Smooth muscle cell (in vitro differentiated cells): ENCODE results near the gene BRICD5. TPM values are rescaled to one million over a fixed set of nuclear protein-coding genes. Genes with fewer than 3 reads are reported as not detected.
A peak's percentile ranks its signal among the peaks of the same experiment; 100 is the strongest.

Source experiments
- DNase-seq: peaks from one replicate; lab custom pipeline; 2025; ENCODE audit not compliant: unreplicated experiment; lab: John Stamatoyannopoulos, UW
- H2AFZ ChIP-seq: fragments of 200-600 bp; sonication (generic); 2 replicates; pipeline ENCODE4 v1.6.0; 2016; ENCODE audit warnings: antibody characterized with exemption, low read depth, mild to moderate bottlenecking
- H3F3A ChIP-seq: fragments of 200-600 bp; sonication (generic); 2 replicates; pipeline ENCODE4 v1.6.0; 2017; ENCODE audit warnings: antibody characterized with exemption, low read depth
- H3K27ac ChIP-seq: fragments of 200-600 bp; sonication (generic); 2 replicates; pipeline ENCODE4 v1.5.1; 2016; ENCODE audit warnings: low read depth, mild to moderate bottlenecking
- H3K27me3 ChIP-seq: fragments of 200-600 bp; sonication (generic); 2 replicates; pipeline ENCODE4 v1.6.1; 2016; ENCODE audit warnings: low read depth, mild to moderate bottlenecking
- H3K36me3 ChIP-seq: fragments of 200-600 bp; sonication (generic); 2 replicates; pipeline ENCODE4 v1.5.1; 2016; ENCODE audit warnings: low read depth
- H3K4me1 ChIP-seq: fragments of 200-600 bp; sonication (generic); 2 replicates; pipeline ENCODE4 v1.5.1; 2016; ENCODE audit warnings: low read depth
- H3K4me2 ChIP-seq: fragments of 200-600 bp; sonication (generic); 2 replicates; pipeline ENCODE4 v1.6.0; 2016; ENCODE audit warnings: mild to moderate bottlenecking
- H3K4me3 ChIP-seq: fragments of 200-600 bp; sonication (generic); 2 replicates; pipeline ENCODE4 v1.5.1; 2016; ENCODE audit warnings: mild to moderate bottlenecking
- H3K79me2 ChIP-seq: fragments of 200-600 bp; sonication (generic); 2 replicates; pipeline ENCODE4 v1.6.0; 2016; ENCODE audit warnings: low read depth, mild to moderate bottlenecking
- H3K9ac ChIP-seq: fragments of 200-600 bp; sonication (generic); 2 replicates; pipeline ENCODE4 v1.6.0; 2016; ENCODE audit warnings: low read depth
- H3K9me3 ChIP-seq: fragments of 200-600 bp; sonication (generic); replicated peaks from 2 replicates; pipeline ENCODE4 v1.5.1; 2016; ENCODE audit warnings: low read depth
- H4K20me1 ChIP-seq: fragments of 200-600 bp; sonication (generic); 2 replicates; pipeline ENCODE4 v1.6.0; 2016; ENCODE audit warnings: low read depth
- WGBS: methylation state at CpG from one replicate; pipeline ENCODE4 v1.1.7; 2016; ENCODE audit warnings: low lambda C conversion rate; 5-methylcytosine and 5-hydroxymethylcytosine counted together
- polyA plus RNA-seq: library from polyadenylated mRNA; unstranded; fragments of >200 nt; fragmentation: Nextera tagmentation; extraction: Ambion mirVana; gene quantifications from 2 replicates; pipeline ENCODE4 v1.2.1, GENCODE V29; 2016
- total RNA-seq: library from RNA; depleted of rRNA; stranded (reverse); fragments of >200 nt; gene quantifications from 2 replicates; pipeline ENCODE4 v1.2.3, GENCODE V29; 2014
- TF ChIP-seq, protein P1 (sequence below): fragments of 200-600 bp; sonication (generic); IDR thresholded peaks from 2 replicates; pipeline ENCODE4 v1.5.1; 2017; ENCODE audit warnings: borderline replicate concordance, mild to moderate bottlenecking, antibody characterized with exemption; ENCODE audit not compliant: insufficient read depth, poor library complexity, severe bottlenecking

Gene BRICD5
- total and polyA plus RNA-seq, 2 experiments from 2014 or later, result 2.0 to 4.7 TPM

DNA sequence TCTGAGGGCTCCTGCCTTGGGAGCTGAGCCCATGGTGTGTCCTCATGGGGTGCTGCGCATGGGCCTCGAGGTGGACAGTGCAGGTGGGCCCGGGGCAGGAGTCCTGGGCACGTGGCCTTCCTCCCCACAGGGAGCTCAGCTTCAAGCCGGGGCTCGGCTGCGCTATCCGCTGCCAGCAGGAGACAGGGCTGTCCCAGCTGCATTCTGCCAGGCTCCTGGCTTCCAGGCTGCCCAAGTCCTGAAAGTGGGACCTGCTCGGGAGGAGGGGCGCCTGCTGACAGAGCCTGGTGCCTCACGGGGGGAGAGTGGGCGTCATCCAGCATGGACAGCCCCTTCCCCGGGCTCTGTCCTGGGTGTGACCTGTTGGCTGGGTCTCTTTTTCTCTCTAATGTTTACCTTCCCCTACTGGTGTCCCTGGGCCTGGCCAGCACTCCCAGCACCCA is 48.0 kb downstream of the BRICD5 start:
- no peaks in the 10 kb centered on the region for H3F3A ChIP-seq
- peaks cover 82% of the 10 kb centered on the region for H4K20me1 ChIP-seq
- H3K4me2 ChIP-seq, result no peak overlapping the region
- TF ChIP-seq, protein P1, sequence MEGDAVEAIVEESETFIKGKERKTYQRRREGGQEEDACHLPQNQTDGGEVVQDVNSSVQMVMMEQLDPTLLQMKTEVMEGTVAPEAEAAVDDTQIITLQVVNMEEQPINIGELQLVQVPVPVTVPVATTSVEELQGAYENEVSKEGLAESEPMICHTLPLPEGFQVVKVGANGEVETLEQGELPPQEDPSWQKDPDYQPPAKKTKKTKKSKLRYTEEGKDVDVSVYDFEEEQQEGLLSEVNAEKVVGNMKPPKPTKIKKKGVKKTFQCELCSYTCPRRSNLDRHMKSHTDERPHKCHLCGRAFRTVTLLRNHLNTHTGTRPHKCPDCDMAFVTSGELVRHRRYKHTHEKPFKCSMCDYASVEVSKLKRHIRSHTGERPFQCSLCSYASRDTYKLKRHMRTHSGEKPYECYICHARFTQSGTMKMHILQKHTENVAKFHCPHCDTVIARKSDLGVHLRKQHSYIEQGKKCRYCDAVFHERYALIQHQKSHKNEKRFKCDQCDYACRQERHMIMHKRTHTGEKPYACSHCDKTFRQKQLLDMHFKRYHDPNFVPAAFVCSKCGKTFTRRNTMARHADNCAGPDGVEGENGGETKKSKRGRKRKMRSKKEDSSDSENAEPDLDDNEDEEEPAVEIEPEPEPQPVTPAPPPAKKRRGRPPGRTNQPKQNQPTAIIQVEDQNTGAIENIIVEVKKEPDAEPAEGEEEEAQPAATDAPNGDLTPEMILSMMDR, result no peak
- H2AFZ ChIP-seq, result no peak overlapping the region
- peaks cover 70% of the 10 kb centered on the region for H3K79me2 ChIP-seq
- WGBS, result 95% methylated on average over 13 of the region's 13 CpGs
- H3K4me1 ChIP-seq, result peaks cover 4% of the 10 kb centered on the region
- no peaks in the 10 kb centered on the region for H3K27me3 ChIP-seq
- no peak for DNase-seq
- no peak overlapping the region for H3K4me3 ChIP-seq
- H3K27ac ChIP-seq, result peak overlapping the region; percentile 69
- no peaks in the 10 kb centered on the region for H3K9me3 ChIP-seq
- no peaks in the 10 kb centered on the region for H3K36me3 ChIP-seq
- no peak overlapping the region for H3K9ac ChIP-seq

DNA sequence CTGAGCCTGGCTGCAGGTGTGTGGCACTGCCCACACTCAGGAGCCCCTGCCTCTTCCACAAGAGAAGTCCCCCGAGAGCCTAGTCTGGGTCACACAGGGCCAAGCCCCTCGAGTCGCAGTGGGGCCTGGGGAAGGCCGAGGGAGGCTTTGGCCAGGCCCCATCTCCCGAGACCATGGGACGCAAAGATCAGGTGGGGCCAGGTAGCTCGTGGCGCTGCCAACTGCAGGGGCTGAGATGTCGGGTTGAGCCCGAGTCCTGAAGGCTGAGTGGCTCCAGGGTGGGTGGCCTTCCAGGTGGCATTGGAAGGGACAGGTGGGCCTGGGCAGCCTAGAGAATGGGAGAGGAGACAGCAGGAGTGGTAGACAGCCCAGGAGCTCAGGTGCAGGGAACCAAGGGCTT is 48.8 kb downstream of the BRICD5 start:
- no peaks in the 10 kb centered on the region for H3K36me3 ChIP-seq
- no peak for DNase-seq
- H3K27me3 ChIP-seq, result no peaks in the 10 kb centered on the region
- 95% methylated on average over 10 of the region's 10 CpGs for WGBS
- H3K9me3 ChIP-seq, result no peaks in the 10 kb centered on the region
- no peak overlapping the region for H3K4me3 ChIP-seq
- no peak overlapping the region for H3K9ac ChIP-seq
- TF ChIP-seq, protein P1, result no peak
- H3K27ac ChIP-seq, result no peak overlapping the region
- H3K4me2 ChIP-seq, result no peak overlapping the region
- peaks cover 82% of the 10 kb centered on the region for H4K20me1 ChIP-seq
- peaks cover 6% of the 10 kb centered on the region for H3K4me1 ChIP-seq
- no peaks in the 10 kb centered on the region for H3F3A ChIP-seq
- peaks cover 78% of the 10 kb centered on the region for H3K79me2 ChIP-seq
- H2AFZ ChIP-seq, result no peak overlapping the region

DNA sequence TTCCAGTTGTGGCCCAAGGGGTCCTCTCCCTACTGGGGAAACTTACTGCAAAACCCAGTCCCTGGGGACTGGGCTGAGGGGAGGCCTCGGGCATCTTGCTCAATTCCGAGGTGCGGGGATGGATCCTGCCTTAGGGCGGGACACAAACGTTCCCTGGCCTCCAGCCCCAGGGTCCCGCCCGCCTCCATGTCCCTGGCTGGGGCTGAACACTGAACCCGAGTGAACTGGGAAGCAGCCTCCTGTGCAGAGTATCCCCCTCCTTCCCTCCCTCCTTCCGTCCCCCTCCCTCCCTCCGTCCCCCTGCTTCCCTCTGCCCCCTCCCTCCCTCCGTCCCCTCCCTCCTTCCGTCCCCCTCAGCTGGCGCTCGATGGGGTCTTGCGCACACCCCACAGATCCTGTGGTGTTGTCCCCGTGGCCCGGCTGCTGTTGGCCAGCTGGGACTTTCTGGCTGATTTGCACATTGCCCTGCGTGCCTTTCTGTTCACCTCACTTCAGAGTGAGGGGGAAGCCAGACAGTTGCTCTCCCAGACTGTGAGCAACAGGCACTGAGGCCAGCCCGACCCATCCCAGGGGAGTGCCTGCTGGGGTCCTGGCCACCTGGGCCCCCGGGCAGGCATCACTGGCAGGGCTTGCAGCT is 49.6 kb downstream of the BRICD5 start:
- Histone ChIP-seq H4K20me1 (peaks cover 82% of the 10 kb centered on the region), H3K27me3 (no peaks in the 10 kb centered on the region), H3K9me3 (no peaks in the 10 kb centered on the region), H2AFZ (no peak overlapping the region), H3K4me2 (no peak overlapping the region), H3F3A (no peaks in the 10 kb centered on the region), H3K79me2 (peaks cover 84% of the 10 kb centered on the region), H3K4me3 (no peak overlapping the region), H3K4me1 (peaks cover 9% of the 10 kb centered on the region), H3K9ac (no peak overlapping the region), H3K36me3 (no peaks in the 10 kb centered on the region), H3K27ac (no peak overlapping the region)
- WGBS, result 89% methylated on average over 7 of the region's 20 CpGs
- DNase-seq, result no peak
- TF ChIP-seq, protein P1, result no peak

Other genes with a start within 250 kb of the BRICD5 start
- 2,263 and 2,576 TPM in 2 replicates for gene RPS2, start 246.0 kb downstream of the BRICD5 start, total RNA-seq
- gene RPS2, start 246.0 kb downstream of the BRICD5 start, polyA plus RNA-seq, result 2,041 and 2,061 TPM in 2 replicates
- not detected in 2 replicates for gene RNF151, start 244.0 kb downstream of the BRICD5 start, total RNA-seq
- not detected in 2 replicates for gene RNF151, start 244.0 kb downstream of the BRICD5 start, polyA plus RNA-seq
- gene TBL3, start 238.8 kb downstream of the BRICD5 start, total RNA-seq, result 25.8 and 28.5 TPM in 2 replicates
- gene TBL3, start 238.8 kb downstream of the BRICD5 start, polyA plus RNA-seq, result 62.0 and 81.7 TPM in 2 replicates
- 0.13 TPM in 1 of 2 replicates, not detected in the other for gene NOXO1, start 229.4 kb downstream of the BRICD5 start, total RNA-seq
- gene NOXO1, start 229.4 kb downstream of the BRICD5 start, polyA plus RNA-seq, result 0.35 and 1.7 TPM in 2 replicates
- 12.1 and 15.1 TPM in 2 replicates for gene GFER, start 226.7 kb downstream of the BRICD5 start, total RNA-seq
- gene GFER, start 226.7 kb downstream of the BRICD5 start, polyA plus RNA-seq, result 33.5 and 41.2 TPM in 2 replicates
- 3.0 and 4.4 TPM in 2 replicates for gene SYNGR3, start 220.9 kb downstream of the BRICD5 start, total RNA-seq
- 8.7 and 16.8 TPM in 2 replicates for gene SYNGR3, start 220.9 kb downstream of the BRICD5 start, polyA plus RNA-seq
- 23.2 and 27.2 TPM in 2 replicates for gene ZNF598, start 201.0 kb downstream of the BRICD5 start, total RNA-seq
- gene ZNF598, start 201.0 kb downstream of the BRICD5 start, polyA plus RNA-seq, result 27.9 and 32.7 TPM in 2 replicates
- 13.1 and 30.9 TPM in 2 replicates for gene NPW, start 191.1 kb downstream of the BRICD5 start, total RNA-seq
- 185 and 193 TPM in 2 replicates for gene NPW, start 191.1 kb downstream of the BRICD5 start, polyA plus RNA-seq
- 14.4 and 21.8 TPM in 2 replicates for gene NHERF2, start 184.0 kb downstream of the BRICD5 start, total RNA-seq
- 40.2 and 56.8 TPM in 2 replicates for gene NHERF2, start 184.0 kb downstream of the BRICD5 start, polyA plus RNA-seq
- 14.6 and 23.8 TPM in 2 replicates for gene NTHL1, start 163.0 kb downstream of the BRICD5 start, total RNA-seq
- gene NTHL1, start 163.0 kb downstream of the BRICD5 start, polyA plus RNA-seq, result 36.5 and 39.3 TPM in 2 replicates
- 29.7 and 64.5 TPM in 2 replicates for gene TSC2, start 162.9 kb downstream of the BRICD5 start, total RNA-seq
- 74.7 and 110 TPM in 2 replicates for gene TSC2, start 162.9 kb downstream of the BRICD5 start, polyA plus RNA-seq
- 68.2 and 70.1 TPM in 2 replicates for gene PKD1, start 75.0 kb downstream of the BRICD5 start, total RNA-seq
- gene PKD1, start 75.0 kb downstream of the BRICD5 start, polyA plus RNA-seq, result 47.9 and 71.3 TPM in 2 replicates
- not detected in 2 replicates for gene RAB26, start 62.2 kb downstream of the BRICD5 start, total RNA-seq
- gene RAB26, start 62.2 kb downstream of the BRICD5 start, polyA plus RNA-seq, result 1.3 and 3.4 TPM in 2 replicates
- gene TRAF7, start 55.1 kb downstream of the BRICD5 start, total RNA-seq, result 52.6 and 59.9 TPM in 2 replicates
- 27.5 and 28.0 TPM in 2 replicates for gene TRAF7, start 55.1 kb downstream of the BRICD5 start, polyA plus RNA-seq
- 0.45 TPM in 2 replicates for gene CASKIN1, start 14.3 kb downstream of the BRICD5 start, total RNA-seq
- gene CASKIN1, start 14.3 kb downstream of the BRICD5 start, polyA plus RNA-seq, result 0.09 and 0.77 TPM in 2 replicates
- 37.2 and 38.1 TPM in 2 replicates for gene MLST8, start 5.4 kb downstream of the BRICD5 start, total RNA-seq
- 61.8 and 67.0 TPM in 2 replicates for gene MLST8, start 5.4 kb downstream of the BRICD5 start, polyA plus RNA-seq
- 17.2 and 21.6 TPM in 2 replicates for gene PGP, start 4.0 kb upstream of the BRICD5 start, total RNA-seq
- gene PGP, start 4.0 kb upstream of the BRICD5 start, polyA plus RNA-seq, result 30.1 and 32.9 TPM in 2 replicates
- gene E4F1, start 12.7 kb upstream of the BRICD5 start, total RNA-seq, result 12.1 and 17.1 TPM in 2 replicates
- 22.4 and 25.9 TPM in 2 replicates for gene E4F1, start 12.7 kb upstream of the BRICD5 start, polyA plus RNA-seq
- 0.13 TPM in 1 of 2 replicates, not detected in the other for gene DNASE1L2, start 25.6 kb upstream of the BRICD5 start, total RNA-seq
- gene DNASE1L2, start 25.6 kb upstream of the BRICD5 start, polyA plus RNA-seq, result 0.25 and 1.6 TPM in 2 replicates
- 23.6 and 45.7 TPM in 2 replicates for gene ECI1, start 40.7 kb upstream of the BRICD5 start, total RNA-seq
- gene ECI1, start 40.7 kb upstream of the BRICD5 start, polyA plus RNA-seq, result 86.9 and 89.2 TPM in 2 replicates
- 82.9 and 87.9 TPM in 2 replicates for gene RNPS1, start 57.3 kb upstream of the BRICD5 start, total RNA-seq
- 192 and 206 TPM in 2 replicates for gene RNPS1, start 57.3 kb upstream of the BRICD5 start, polyA plus RNA-seq
- 0.76 and 2.2 TPM in 2 replicates for gene ABCA3, start 129.9 kb upstream of the BRICD5 start, total RNA-seq
- 1.4 and 1.7 TPM in 2 replicates for gene ABCA3, start 129.9 kb upstream of the BRICD5 start, polyA plus RNA-seq
- 3.6 and 4.9 TPM in 2 replicates for gene CCNF, start 218.6 kb upstream of the BRICD5 start, total RNA-seq
- 6.6 and 12.8 TPM in 2 replicates for gene CCNF, start 218.6 kb upstream of the BRICD5 start, polyA plus RNA-seq
- gene TEDC2, start 249.2 kb upstream of the BRICD5 start, total RNA-seq, result 4.7 and 8.0 TPM in 2 replicates
- 8.5 and 13.3 TPM in 2 replicates for gene TEDC2, start 249.2 kb upstream of the BRICD5 start, polyA plus RNA-seq